Measurements from ENCODE around the gene CLSTN2.

The CLSTN2 gene

DNA sequence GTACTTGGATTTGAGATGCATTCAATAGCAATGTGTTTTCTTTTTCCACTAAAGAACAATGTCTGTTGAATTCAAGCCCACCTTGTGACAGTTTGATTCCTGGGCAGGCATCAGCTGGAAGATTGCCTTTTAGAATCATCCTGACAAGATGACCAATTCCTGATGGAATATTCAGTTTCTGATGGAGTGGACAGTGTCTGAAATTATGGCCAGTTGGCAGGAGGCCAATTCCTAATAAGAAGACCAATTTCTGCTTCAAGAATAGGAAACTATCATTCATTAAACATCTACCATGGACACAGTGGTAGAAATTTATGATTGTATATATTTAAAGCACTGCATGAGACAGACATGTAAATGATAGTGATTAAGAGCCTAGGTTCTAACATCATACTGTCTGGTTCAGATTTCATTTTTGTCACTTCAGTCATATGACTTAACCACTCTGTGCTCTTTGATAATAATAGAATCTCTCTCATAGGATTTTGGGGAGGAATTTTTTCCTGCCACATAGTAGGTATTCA lies 133.6 kb downstream of the CLSTN2 start:
- no peak for TF ChIP-seq ZNF274 (IDR thresholded peaks at IDR 0.05; ENCODE audit: low read depth, low read length)
- H3K4me3 ChIP-seq (ENCODE audit: low read length): no peak overlapping the region

DNA sequence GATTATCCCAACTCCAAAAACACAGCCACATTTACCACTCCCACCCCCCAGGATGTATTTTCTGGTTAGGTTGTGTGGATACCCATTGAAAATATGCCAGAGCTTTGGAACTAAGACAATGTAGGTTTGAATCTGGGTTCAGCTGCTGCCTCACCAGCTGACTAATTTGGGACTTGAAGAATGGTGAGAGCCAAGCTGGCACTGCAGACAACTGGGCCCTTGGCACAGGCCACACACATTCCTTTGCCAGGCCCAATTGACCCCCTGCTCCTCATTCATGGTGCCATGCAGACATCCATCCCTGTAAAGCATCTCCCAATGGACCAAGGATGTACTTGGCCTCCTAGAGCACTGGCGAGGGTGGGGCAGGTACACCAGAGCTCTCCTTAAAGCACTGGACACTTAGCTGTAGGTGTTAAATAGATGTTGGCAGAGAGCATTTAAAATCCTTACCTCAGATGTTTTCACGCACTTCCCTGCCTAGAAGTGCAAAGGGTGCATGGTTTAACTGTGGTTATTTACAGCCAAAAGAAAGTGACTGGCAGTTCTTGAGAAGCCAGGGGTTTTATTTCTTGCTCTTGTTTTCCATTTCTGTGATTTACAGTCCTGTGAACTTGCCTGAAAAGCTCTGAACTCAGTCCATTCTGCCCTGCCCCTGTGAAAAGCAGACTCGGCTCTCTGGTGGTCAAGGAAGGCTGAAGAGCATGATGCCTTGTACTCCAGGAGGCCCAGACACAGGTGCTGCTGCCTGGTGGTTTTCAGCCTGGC lies 138.5 kb downstream of the CLSTN2 start:
- no peak for TF ChIP-seq ZNF274 (IDR thresholded peaks at IDR 0.05; ENCODE audit: low read depth, low read length)
- H3K4me3 ChIP-seq (ENCODE audit: low read length): no peak overlapping the region

DNA sequence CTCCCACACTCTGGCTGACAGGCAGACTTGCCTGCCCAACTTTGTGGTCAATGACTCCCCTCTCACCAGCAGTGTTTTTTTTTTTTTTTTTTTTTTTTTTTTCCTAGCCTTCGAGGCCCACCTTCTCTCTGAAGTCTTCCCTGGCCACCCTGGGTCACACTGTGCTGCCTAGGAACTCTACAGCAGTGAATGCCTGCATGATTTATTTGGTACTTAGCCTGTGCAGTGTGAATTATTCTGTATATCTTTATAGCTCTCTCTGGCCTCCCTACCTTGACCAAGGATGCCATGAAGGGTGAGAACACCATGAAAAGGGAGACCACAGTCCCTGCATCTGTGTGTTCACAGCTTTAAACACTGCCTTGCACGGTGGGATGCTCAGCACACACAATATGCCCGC lies 141.6 kb downstream of the CLSTN2 start:
- no peak overlapping the region for H3K4me3 ChIP-seq (ENCODE audit: low read length)
- no peak for TF ChIP-seq ZNF274 (IDR thresholded peaks at IDR 0.05; ENCODE audit: low read depth, low read length)

DNA sequence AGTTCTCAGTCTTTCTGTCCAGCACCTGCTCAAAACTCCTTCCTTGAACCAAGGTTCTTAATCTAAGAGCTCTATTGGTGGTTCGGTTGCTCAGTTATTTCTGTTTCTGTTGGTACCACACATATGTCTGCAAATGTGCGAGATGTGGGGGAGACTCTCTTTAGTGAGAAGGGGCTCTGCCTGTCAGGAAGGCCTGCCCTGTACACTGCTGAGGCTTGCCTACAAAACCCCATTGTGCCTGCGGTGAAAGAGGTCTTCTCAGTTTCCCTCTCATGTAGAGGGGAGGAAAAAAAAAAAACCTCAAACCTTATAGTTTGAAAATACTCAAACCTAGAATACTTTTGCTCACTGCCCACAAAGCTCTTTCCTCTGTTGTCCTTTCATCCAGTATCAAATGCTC lies 142.4 kb downstream of the CLSTN2 start:
- H3K4me3 ChIP-seq (ENCODE audit: low read length): no peak overlapping the region
- TF ChIP-seq ZNF274 (IDR thresholded peaks at IDR 0.05; ENCODE audit: low read depth, low read length): no peak

DNA sequence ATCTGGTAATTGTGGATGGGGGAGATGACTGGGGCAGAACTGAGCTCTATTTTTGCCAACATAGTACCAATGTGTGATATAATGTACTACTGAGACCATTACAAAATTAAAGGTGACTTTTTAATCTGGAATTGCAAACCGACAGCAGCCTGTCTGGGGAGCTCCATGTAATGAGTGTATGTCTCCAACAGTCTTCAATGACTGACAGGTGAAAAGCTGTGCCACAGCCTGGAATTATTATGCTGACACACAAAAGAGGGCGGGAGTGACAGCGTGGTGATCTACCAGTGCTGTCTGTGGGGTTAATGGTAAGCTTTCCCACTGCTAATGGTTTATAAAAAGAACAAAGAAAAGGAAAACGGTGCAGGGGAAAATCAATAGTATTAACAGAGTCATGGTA lies 143.4 kb downstream of the CLSTN2 start:
- TF ChIP-seq ZNF274 (IDR thresholded peaks at IDR 0.05; ENCODE audit: low read depth, low read length): no peak
- no peak overlapping the region for H3K4me3 ChIP-seq (ENCODE audit: low read length)

- no peak for TF ChIP-seq ZNF274 (IDR thresholded peaks at IDR 0.05; ENCODE audit: low read depth, low read length)
- H3K4me3 ChIP-seq (ENCODE audit: low read length): no peak overlapping the region
Observed at GRCh38 chr3:140078940-140079339, 144.0 kb downstream of the CLSTN2 start.

DNA sequence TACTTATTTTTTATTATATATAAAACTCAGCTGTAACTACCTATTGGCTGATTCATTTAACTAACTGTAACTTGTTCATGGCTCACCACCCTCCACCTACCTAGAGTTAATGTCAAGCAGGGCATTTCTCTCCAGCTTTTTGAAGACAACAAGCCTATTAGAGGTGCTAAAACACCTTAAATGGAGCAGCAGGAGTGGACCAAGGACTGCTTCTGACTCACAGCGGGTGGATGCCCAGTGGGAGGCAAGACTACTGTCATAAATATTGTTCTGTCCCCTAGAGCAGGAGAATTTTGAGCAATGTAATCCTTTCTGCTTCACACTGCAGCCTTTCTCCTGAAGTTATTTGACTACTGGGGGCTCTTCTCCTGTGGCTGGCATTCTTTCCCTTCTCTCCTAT lies 146.9 kb downstream of the CLSTN2 start:
- TF ChIP-seq ZNF274 (IDR thresholded peaks at IDR 0.05; ENCODE audit: low read depth, low read length): no peak
- H3K4me3 ChIP-seq (ENCODE audit: low read length): no peak overlapping the region

DNA sequence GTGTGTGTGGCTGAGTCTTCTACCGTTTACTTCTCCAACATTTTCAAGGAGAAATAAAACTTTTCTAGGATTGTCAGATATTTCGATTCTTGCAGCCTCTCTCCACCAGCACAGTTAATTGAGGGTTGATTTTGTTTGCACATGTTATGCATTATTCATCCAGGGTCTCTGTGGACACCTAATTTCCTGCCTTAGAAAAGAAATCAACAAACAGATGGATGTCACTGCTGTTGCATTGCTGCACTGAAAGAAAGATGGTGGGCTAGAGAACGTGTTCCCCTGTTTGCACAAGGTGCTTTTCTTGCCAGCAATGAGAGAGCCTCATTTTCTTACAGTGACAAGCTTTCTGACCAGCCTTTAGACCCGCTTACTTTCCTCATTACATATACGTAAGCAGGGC lies 150.0 kb downstream of the CLSTN2 start:
- no peak for TF ChIP-seq ZNF274 (IDR thresholded peaks at IDR 0.05; ENCODE audit: low read depth, low read length)
- no peak overlapping the region for H3K4me3 ChIP-seq (ENCODE audit: low read length)

- H3K4me3 ChIP-seq (ENCODE audit: low read length): no peak overlapping the region
- TF ChIP-seq ZNF274 (IDR thresholded peaks at IDR 0.05; ENCODE audit: low read depth, low read length): no peak
Observed at GRCh38 chr3:140086642-140087041, 151.7 kb downstream of the CLSTN2 start.

DNA sequence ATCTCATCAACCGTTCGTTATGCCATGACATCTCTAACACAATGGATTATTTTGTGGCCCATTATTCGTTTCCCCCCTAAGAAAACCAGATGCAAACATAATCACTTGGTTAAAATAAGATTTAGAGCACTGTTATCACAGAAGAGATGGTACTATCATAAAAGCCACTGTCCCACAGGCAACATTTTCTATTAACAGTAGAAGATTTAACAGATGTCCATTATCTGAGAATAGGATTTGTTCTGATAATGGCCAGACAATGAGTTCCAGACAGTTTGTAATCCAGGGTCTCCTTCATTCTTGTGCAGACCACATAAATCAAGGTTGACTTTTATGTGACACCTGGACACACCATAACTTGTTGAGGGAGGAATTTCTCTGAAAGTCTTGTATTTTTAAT lies 153.1 kb downstream of the CLSTN2 start:
- TF ChIP-seq ZNF274 (IDR thresholded peaks at IDR 0.05; ENCODE audit: low read depth, low read length): no peak
- no peak overlapping the region for H3K4me3 ChIP-seq (ENCODE audit: low read length)

- TF ChIP-seq ZNF274 (IDR thresholded peaks at IDR 0.05; ENCODE audit: low read depth, low read length): no peak
- no peak overlapping the region for H3K4me3 ChIP-seq (ENCODE audit: low read length)
Observed at GRCh38 chr3:140088513-140088912, 153.5 kb downstream of the CLSTN2 start.

DNA sequence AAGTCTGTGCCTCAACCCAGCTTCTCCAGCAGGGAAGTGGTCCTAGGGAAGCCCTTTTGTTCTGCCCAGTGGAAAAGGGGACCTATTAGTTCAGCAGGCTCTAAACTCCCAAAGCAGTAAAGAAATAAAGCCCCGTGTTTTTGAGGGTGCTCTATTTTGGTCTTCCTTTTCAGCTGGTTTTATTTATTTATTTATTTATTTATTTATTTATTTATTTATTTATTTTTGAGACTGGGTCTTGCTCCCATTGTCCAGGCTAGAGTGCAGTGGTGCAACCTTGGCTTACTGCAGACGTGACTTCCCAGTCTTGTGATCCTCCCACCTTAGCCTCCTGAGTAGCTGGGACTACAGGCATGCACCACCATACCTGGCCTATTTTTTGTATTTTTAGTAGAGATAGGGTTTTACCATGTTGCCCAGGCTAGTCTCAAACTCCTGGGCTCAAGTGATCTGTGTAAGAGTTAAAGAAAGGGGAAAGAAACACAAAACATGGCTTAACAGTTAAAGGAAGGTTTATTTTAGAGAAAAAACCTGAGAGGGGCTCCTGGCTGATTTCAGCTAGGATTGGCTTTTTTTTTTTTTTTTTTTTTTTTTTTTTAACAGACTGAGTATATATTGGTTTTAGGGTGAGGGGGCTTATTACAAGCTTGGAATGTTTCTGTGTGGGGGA lies 154.6 kb downstream of the CLSTN2 start:
- H3K4me3 ChIP-seq (ENCODE audit: low read length): no peak overlapping the region
- TF ChIP-seq ZNF274 (IDR thresholded peaks at IDR 0.05; ENCODE audit: low read depth, low read length): no peak

- no peak overlapping the region for H3K4me3 ChIP-seq (ENCODE audit: low read length)
- no peak for TF ChIP-seq ZNF274 (IDR thresholded peaks at IDR 0.05; ENCODE audit: low read depth, low read length)
Observed at GRCh38 chr3:140091143-140091542, 156.2 kb downstream of the CLSTN2 start.

DNA sequence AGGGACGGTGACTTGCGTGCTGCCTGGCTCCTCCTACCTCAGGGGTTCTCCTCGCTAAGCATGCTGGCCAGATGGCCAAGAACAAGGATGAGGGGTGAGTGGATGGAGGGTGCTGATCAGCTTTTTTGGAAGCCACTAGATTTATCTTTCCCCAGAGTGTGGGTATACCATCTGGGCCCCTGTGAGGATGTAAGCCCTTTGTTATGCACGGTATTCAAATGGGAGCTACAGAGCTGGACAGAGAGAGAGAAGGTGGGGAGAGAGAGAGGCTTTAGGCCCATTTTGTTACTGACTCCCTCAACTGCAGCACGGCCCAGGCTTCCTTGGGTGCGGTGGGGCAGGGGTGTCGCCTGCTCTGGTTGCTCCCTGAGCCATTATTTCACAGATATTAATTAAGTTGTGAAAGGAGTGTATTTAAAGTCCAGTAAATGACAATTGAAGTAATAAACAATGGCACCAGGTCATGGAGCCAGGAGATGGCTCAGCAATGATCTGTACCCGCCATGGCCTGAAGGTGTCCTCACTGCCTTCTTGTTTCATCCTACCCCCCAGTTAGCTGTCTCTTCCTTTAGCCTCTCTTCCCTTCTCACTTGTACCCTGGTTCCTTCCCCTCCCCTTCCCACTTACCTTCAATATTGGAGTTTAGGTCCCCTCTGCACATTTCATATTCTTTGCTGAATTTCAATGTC lies 158.0 kb downstream of the CLSTN2 start:
- no peak for TF ChIP-seq ZNF274 (IDR thresholded peaks at IDR 0.05; ENCODE audit: low read depth, low read length)
- H3K4me3 ChIP-seq (ENCODE audit: low read length): no peak overlapping the region

GRCh38 chr3:140093742-140094141 lies 158.8 kb downstream of the CLSTN2 start:
- no peak for TF ChIP-seq ZNF274 (IDR thresholded peaks at IDR 0.05; ENCODE audit: low read depth, low read length)
- no peak overlapping the region for H3K4me3 ChIP-seq (ENCODE audit: low read length)
